PC-9 (cell line): ENCODE measurements around the gene ZNF160. TPM values are rescaled to one million over a fixed set of nuclear protein-coding genes. Genes with fewer than 3 reads are reported as not detected.
A peak's percentile ranks its signal among the peaks of the same experiment; 100 is the strongest.

Experiments used
- BruUV-seq: library from RNA; stranded (reverse); fragments of 400-500 nt; replicated peaks from 2 replicates; lab custom pipeline; 2021; lab: Mats Ljungman, UMichigan
- CTCF ChIA-PET: fragments of 300-600 bp; sonication (Branson Sonifier 250); formaldehyde crosslinking; loops from one replicate; lab custom pipeline; 2022; ENCODE audit warnings: antibody characterized with exemption; lab: Charles Lee
- POLR2A ChIA-PET: fragments of 300-600 bp; sonication (Branson Sonifier 250); formaldehyde crosslinking; loops from one replicate; lab custom pipeline; 2022; ENCODE audit warnings: antibody characterized with exemption; ENCODE audit not compliant: unreplicated experiment; lab: Charles Lee
- DNase-seq, 2 experiments: peaks; one replicate each; pipeline versions ENCODE4 v3.0.0 to v3.0.0-alpha.2; 2015 to 2022; ENCODE audit warnings: mixed read lengths in 1 of 2
- H2AFZ ChIP-seq: fragments of 200-600 bp; sonication (generic); 2 replicates; pipeline ENCODE4 v1.8.1; 2017; ENCODE audit warnings: antibody characterized with exemption
- H3F3A ChIP-seq: fragments of 200-600 bp; sonication (generic); 2 replicates; pipeline ENCODE4 v1.8.1; 2017; ENCODE audit warnings: antibody characterized with exemption, mild to moderate bottlenecking, low read depth; ENCODE audit not compliant: insufficient read depth
- H3K27ac ChIP-seq: fragments of 200-600 bp; sonication (generic); 2 replicates; pipeline ENCODE4 v1.6.1; 2016; ENCODE audit warnings: mixed run types
- H3K27me3 ChIP-seq: fragments of 200-600 bp; sonication (generic); 2 replicates; pipeline ENCODE4 v1.6.1; 2016; ENCODE audit warnings: low read depth, mixed run types; ENCODE audit not compliant: insufficient read depth
- H3K36me3 ChIP-seq: fragments of 200-600 bp; sonication (generic); 2 replicates; pipeline ENCODE4 v1.6.1; 2016; ENCODE audit warnings: low read depth, mixed run types
- H3K4me1 ChIP-seq: fragments of 200-600 bp; sonication (generic); replicated peaks from 2 replicates; pipeline ENCODE4 v1.6.1; 2016; ENCODE audit warnings: mixed run types; ENCODE audit not compliant: insufficient read depth
- H3K4me2 ChIP-seq: fragments of 200-600 bp; sonication (generic); 2 replicates; pipeline ENCODE4 v1.6.1; 2017; ENCODE audit warnings: mixed run types
- H3K4me3 ChIP-seq: fragments of 200-600 bp; sonication (generic); 2 replicates; pipeline ENCODE4 v1.6.1; 2016; ENCODE audit warnings: mixed run types
- H3K79me2 ChIP-seq: fragments of 200-600 bp; sonication (generic); 2 replicates; pipeline ENCODE4 v1.6.1; 2017; ENCODE audit warnings: low read depth, mixed run types
- H3K9me2 ChIP-seq: fragments of 200-600 bp; sonication (generic); 2 replicates; pipeline ENCODE4 v1.8.1; 2017; ENCODE audit warnings: mild to moderate bottlenecking; ENCODE audit not compliant: insufficient read depth
- H3K9me3 ChIP-seq: fragments of 200-600 bp; sonication (generic); 2 replicates; pipeline ENCODE4 v1.8.1; 2016; ENCODE audit warnings: low read depth; ENCODE audit not compliant: insufficient read depth
- H4K20me1 ChIP-seq: fragments of 200-600 bp; sonication (generic); 2 replicates; pipeline ENCODE4 v1.8.1; 2017; ENCODE audit not compliant: insufficient read depth
- EZH2 ChIP-seq: fragments of 200-600 bp; sonication (generic); IDR thresholded peaks from 2 replicates; pipeline ENCODE4 v1.8.0; 2017; ENCODE audit warnings: antibody characterized with exemption, low read depth
- intact Hi-C: fragments of 100-400 bp; cut with micrococcal nuclease; formaldehyde crosslinking; loops from one replicate; pipeline ENCODE4 v1.10.0; 2022; ENCODE audit not compliant: unreplicated experiment
- total RNA-seq: library from RNA; stranded (reverse); gene quantifications from 2 replicates; pipeline ENCODE4 v1.2.3, GENCODE V29; 2021
- TF ChIP-seq, protein P1 (sequence below): fragments of 200-600 bp; sonication (generic); conservative IDR thresholded peaks from 2 replicates; pipeline ENCODE4 v1.6.1; 2017; ENCODE audit warnings: mixed run types, antibody characterized with exemption, mild to moderate bottlenecking, moderate library complexity

ZNF160 gene
- total RNA-seq, 1 experiment from 2014 or later = 27.4 TPM

DNA sequence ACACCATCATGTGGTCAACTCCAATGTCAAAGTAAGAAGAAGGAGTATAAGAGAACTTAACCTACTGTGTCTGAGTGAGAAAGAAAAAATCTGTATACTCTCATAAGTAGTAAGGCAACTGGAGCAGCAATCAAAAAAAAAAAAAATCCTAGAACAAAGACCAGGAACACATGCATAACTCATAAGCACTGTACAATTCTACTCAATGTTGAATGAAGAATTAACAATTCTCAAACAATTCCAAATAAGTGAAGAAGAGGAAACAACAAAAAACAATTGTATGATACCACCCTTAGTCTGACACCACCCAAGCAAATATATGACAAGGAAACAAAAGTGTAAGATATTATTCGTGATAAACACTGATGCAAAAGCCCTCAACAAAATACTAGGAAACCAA is 24.6 kb downstream of the ZNF160 start:
- intact Hi-C loops = no loop called here
- H2AFZ ChIP-seq = no peak overlapping the region
- no peaks in the 10 kb centered on the region for H3F3A ChIP-seq
- ChIA-PET CTCF (no interaction called here), POLR2A (no interaction called here)
- peaks cover 28% of the 10 kb centered on the region for H3K9me3 ChIP-seq
- H4K20me1 ChIP-seq = no peaks in the 10 kb centered on the region
- no peaks in the 10 kb centered on the region for H3K9me2 ChIP-seq
- TF ChIP-seq, protein P1, sequence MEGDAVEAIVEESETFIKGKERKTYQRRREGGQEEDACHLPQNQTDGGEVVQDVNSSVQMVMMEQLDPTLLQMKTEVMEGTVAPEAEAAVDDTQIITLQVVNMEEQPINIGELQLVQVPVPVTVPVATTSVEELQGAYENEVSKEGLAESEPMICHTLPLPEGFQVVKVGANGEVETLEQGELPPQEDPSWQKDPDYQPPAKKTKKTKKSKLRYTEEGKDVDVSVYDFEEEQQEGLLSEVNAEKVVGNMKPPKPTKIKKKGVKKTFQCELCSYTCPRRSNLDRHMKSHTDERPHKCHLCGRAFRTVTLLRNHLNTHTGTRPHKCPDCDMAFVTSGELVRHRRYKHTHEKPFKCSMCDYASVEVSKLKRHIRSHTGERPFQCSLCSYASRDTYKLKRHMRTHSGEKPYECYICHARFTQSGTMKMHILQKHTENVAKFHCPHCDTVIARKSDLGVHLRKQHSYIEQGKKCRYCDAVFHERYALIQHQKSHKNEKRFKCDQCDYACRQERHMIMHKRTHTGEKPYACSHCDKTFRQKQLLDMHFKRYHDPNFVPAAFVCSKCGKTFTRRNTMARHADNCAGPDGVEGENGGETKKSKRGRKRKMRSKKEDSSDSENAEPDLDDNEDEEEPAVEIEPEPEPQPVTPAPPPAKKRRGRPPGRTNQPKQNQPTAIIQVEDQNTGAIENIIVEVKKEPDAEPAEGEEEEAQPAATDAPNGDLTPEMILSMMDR = no peak
- TF ChIP-seq EZH2 = no peak
- peaks cover 62% of the 10 kb centered on the region for H3K36me3 ChIP-seq
- no peak for DNase-seq
- no peak overlapping the region for H3K4me2 ChIP-seq
- no peak overlapping the region for H3K27ac ChIP-seq
- H3K27me3 ChIP-seq = no peaks in the 10 kb centered on the region
- no peaks in the 10 kb centered on the region for H3K4me1 ChIP-seq
- no TSS peak for BruUV-seq
- no peak overlapping the region for H3K4me3 ChIP-seq
- H3K79me2 ChIP-seq = no peaks in the 10 kb centered on the region

DNA sequence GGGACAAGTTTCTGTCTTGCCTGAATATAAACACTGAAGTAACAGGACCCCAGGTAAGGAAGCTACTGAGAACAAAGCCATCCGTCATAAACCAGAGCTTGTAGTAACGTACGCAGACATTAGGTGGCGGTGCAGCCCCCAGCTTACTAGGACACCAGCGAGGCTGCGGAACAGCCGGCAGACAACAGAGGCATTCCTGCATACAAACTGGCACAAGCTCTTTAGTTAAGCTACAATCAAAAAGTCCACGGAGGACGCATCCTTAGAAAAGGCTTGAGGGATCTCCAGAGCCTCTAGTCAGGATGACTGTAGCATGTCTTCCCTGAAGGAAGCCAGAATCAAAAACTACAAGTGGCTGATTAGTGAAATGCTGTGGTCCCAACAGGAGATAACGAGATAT is 26.2 kb downstream of the ZNF160 start:
- peaks cover 40% of the 10 kb centered on the region for H3K9me3 ChIP-seq
- no peaks in the 10 kb centered on the region for H3K27me3 ChIP-seq
- BruUV-seq = no TSS peak
- POLR2A ChIA-PET = no interaction called here
- no peak overlapping the region for H3K27ac ChIP-seq
- no peaks in the 10 kb centered on the region for H3K79me2 ChIP-seq
- H3K4me1 ChIP-seq = no peaks in the 10 kb centered on the region
- no peaks in the 10 kb centered on the region for H3F3A ChIP-seq
- no peak overlapping the region for H2AFZ ChIP-seq
- no peak for DNase-seq
- CTCF ChIA-PET = no interaction called here
- no peaks in the 10 kb centered on the region for H4K20me1 ChIP-seq
- H3K9me2 ChIP-seq = no peaks in the 10 kb centered on the region
- intact Hi-C loops = no loop called here
- no peak overlapping the region for H3K4me3 ChIP-seq
- no peak for TF ChIP-seq EZH2
- TF ChIP-seq, protein P1 = peak; percentile 35; the same call in 1 of the 2 replicates
- H3K4me2 ChIP-seq = no peak overlapping the region
- peaks cover 73% of the 10 kb centered on the region for H3K36me3 ChIP-seq

DNA sequence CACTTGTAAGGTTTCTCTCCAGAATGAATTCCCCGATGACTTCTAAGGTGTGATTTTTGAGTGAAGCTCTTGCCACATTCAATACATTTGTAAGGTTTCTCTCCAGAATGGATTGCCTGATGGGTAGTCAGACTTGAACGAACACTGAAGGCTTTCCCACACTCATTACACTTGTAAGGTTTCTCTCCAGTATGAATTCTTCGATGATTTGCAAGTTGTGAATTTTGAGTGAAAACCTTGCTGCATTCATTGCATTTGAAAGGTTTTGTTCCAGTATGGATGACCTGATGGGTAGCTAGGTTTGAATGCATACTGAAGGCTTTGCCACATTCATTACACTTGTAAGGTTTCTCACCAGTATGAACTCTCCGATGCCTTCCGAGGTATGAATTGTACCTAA is 34.4 kb downstream of the ZNF160 start:
- no peak overlapping the region for H2AFZ ChIP-seq
- no peaks in the 10 kb centered on the region for H3K27me3 ChIP-seq
- no peak for DNase-seq
- peaks cover 78% of the 10 kb centered on the region for H3K36me3 ChIP-seq
- BruUV-seq = no TSS peak
- H3K4me3 ChIP-seq = peak overlapping the region; percentile 35
- ChIA-PET CTCF (no interaction called here), POLR2A (no interaction called here)
- H3F3A ChIP-seq = no peaks in the 10 kb centered on the region
- H3K4me1 ChIP-seq = no peaks in the 10 kb centered on the region
- no peak overlapping the region for H3K4me2 ChIP-seq
- H3K27ac ChIP-seq = no peak overlapping the region
- no peaks in the 10 kb centered on the region for H4K20me1 ChIP-seq
- no peaks in the 10 kb centered on the region for H3K79me2 ChIP-seq
- H3K9me3 ChIP-seq = peaks cover 93% of the 10 kb centered on the region
- TF ChIP-seq EZH2 = no peak
- TF ChIP-seq, protein P1 = no peak
- intact Hi-C loops = no loop called here
- no peaks in the 10 kb centered on the region for H3K9me2 ChIP-seq
